GM19351 (cell line): ENCODE measurements around the gene MAP7D1.

Source experiments
- ATAC-seq: cut with Tn5 transposase; IDR thresholded peaks from one replicate; pipeline ENCODE4 v1.9.1; 2021; ENCODE audit warnings: mild to moderate bottlenecking, moderate library complexity; ENCODE audit not compliant: unreplicated experiment

The MAP7D1 gene

GRCh38 chr1:36126797-36127500, 29.0 kb upstream of the MAP7D1 start:
- no peak for ATAC-seq

GRCh38 chr1:36128126-36128904, 27.6 kb upstream of the MAP7D1 start:
- ATAC-seq, result no peak

- no peak for ATAC-seq
Measured at GRCh38 chr1:36128905-36129206, 27.1 kb upstream of the MAP7D1 start.

- ATAC-seq, result no peak
Measured at GRCh38 chr1:36132029-36132428, 23.9 kb upstream of the MAP7D1 start.

GRCh38 chr1:36133484-36133883, 22.5 kb upstream of the MAP7D1 start:
- no peak for ATAC-seq

- no peak for ATAC-seq
Measured at GRCh38 chr1:36134031-36134430, 21.9 kb upstream of the MAP7D1 start.

GRCh38 chr1:36134505-36135329, 21.2 kb upstream of the MAP7D1 start:
- no peak for ATAC-seq

- no peak for ATAC-seq
Measured at GRCh38 chr1:36135330-36135667, 20.7 kb upstream of the MAP7D1 start.

GRCh38 chr1:36135796-36136195, 20.2 kb upstream of the MAP7D1 start:
- no peak for ATAC-seq

- ATAC-seq, result no peak
Measured at GRCh38 chr1:36136535-36136934, 19.4 kb upstream of the MAP7D1 start.

GRCh38 chr1:36137226-36137625, 18.7 kb upstream of the MAP7D1 start:
- no peak for ATAC-seq

GRCh38 chr1:36137776-36138175, 18.2 kb upstream of the MAP7D1 start:
- no peak for ATAC-seq

- ATAC-seq, result no peak
Measured at GRCh38 chr1:36139521-36139920, 16.4 kb upstream of the MAP7D1 start.

GRCh38 chr1:36142121-36142520, 13.8 kb upstream of the MAP7D1 start:
- ATAC-seq, result no peak

- ATAC-seq, result peak; percentile 59
Measured at GRCh38 chr1:36143424-36143823, 12.5 kb upstream of the MAP7D1 start.

- ATAC-seq, result no peak
Measured at GRCh38 chr1:36144413-36144812, 11.5 kb upstream of the MAP7D1 start.

GRCh38 chr1:36148821-36149236, 7.1 kb upstream of the MAP7D1 start:
- ATAC-seq, result no peak

- ATAC-seq, result peak; percentile 82
Measured at GRCh38 chr1:36149237-36149972, 6.6 kb upstream of the MAP7D1 start, which contains the start of gene TRAPPC3. Gene TRAPPC3, minus strand, starts transcription at chr1:36149486. Its CDS starts 108 bp downstream, at chr1:36149378.

- ATAC-seq, result no peak
Measured at GRCh38 chr1:36149973-36150295, 6.0 kb upstream of the MAP7D1 start.

- ATAC-seq, result peak; percentile 49
Measured at GRCh38 chr1:36150296-36151133, 5.4 kb upstream of the MAP7D1 start.
